AG04449 (cell line): ENCODE results near the gene SDHAF2.
"Not testable (repeated sequence)": the region's sequence is repeated elsewhere in the genome, so short reads cannot be mapped to it uniquely, and the experiment has no call there.

ENCODE experiments used
- CTCF ChIA-PET: fragments of 350-600 bp; formaldehyde crosslinking; extraction: SDS; loops from one replicate; lab custom pipeline; 2021; ENCODE audit warnings: antibody characterized with exemption; lab: Yijun Ruan, JAX
- POLR2A ChIA-PET: fragments of 400-600, 350-600 bp; formaldehyde crosslinking; extraction: SDS; loops from one replicate; lab custom pipeline; 2020; ENCODE audit warnings: antibody characterized with exemption, inconsistent platforms; lab: Yijun Ruan, JAX
- DNase-seq: peaks from one replicate; pipeline ENCODE4 v3.0.0-alpha.2; 2010; ENCODE audit warnings: low read depth, low spot score
- H3K4me3 ChIP-seq: 2 replicates; pipeline ENCODE4 v1.5.1; 2011; ENCODE audit warnings: low read depth, mild to moderate bottlenecking, control low read depth, low read length
- TF ChIP-seq, protein P1 (sequence below): IDR thresholded peaks from one replicate; pipeline ENCODE4 v1.5.1; 2011; ENCODE audit warnings: mild to moderate bottlenecking, moderate library complexity, low read length, control low read depth, inconsistent platforms; ENCODE audit not compliant: insufficient read depth; ENCODE audit errors: missing control alignments

SDHAF2 gene

DNA sequence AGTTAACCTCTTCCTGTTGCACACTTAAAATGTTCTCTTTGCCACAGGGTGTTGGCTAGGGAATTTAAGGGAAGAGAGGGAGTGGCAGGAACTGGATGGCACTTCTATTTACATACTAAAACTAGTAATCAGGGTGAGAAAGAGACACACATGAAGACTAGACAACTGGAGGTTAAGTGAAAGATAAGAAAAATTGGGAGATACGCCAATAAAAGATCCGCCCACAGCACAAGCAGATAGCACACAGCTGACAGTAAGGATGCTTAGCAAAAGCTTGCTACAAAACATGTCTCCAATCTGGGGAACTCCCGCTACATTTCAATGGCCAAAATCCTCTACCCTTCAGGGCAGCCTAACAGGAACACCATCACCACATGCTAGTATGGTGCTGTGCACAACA is 13.0 kb upstream of the SDHAF2 start:
- TF ChIP-seq, protein P1, sequence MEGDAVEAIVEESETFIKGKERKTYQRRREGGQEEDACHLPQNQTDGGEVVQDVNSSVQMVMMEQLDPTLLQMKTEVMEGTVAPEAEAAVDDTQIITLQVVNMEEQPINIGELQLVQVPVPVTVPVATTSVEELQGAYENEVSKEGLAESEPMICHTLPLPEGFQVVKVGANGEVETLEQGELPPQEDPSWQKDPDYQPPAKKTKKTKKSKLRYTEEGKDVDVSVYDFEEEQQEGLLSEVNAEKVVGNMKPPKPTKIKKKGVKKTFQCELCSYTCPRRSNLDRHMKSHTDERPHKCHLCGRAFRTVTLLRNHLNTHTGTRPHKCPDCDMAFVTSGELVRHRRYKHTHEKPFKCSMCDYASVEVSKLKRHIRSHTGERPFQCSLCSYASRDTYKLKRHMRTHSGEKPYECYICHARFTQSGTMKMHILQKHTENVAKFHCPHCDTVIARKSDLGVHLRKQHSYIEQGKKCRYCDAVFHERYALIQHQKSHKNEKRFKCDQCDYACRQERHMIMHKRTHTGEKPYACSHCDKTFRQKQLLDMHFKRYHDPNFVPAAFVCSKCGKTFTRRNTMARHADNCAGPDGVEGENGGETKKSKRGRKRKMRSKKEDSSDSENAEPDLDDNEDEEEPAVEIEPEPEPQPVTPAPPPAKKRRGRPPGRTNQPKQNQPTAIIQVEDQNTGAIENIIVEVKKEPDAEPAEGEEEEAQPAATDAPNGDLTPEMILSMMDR = no peak
- ChIA-PET CTCF (interaction anchor here (0.6 to 2.1 kb wide), 5 partner anchors 11 to 81 kb away, joined by 3 to 10 read pairs (median 4); partner anchors contain the start of genes CPSF7 and SDHAF2), POLR2A (interaction anchor here (1.2 kb wide), 1 partner anchor 13 kb away, joined by 3 read pairs; the partner anchor contains the start of genes CPSF7 and SDHAF2)
- H3K4me3 ChIP-seq = no peak overlapping the region
- no peak for DNase-seq

DNA sequence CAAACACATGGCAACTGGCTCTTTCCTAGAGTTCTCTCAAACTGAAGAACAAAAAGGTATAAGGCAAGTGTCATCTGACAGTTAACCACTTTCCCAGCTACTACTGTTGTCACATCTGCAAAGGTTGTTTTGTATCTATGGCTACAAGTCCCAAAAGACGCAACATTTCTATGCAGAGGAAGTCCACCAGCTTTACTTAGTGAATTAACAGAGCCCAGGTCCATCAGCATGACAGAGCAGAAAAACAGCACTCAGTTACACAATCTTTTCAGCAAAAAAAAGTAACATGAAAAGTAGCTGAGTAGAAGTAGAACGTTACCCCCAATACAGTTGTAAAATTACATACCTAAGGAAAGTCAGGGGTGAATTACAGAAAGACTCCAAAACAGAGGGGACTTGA is 12.3 kb upstream of the SDHAF2 start:
- DNase-seq = no peak

DNA sequence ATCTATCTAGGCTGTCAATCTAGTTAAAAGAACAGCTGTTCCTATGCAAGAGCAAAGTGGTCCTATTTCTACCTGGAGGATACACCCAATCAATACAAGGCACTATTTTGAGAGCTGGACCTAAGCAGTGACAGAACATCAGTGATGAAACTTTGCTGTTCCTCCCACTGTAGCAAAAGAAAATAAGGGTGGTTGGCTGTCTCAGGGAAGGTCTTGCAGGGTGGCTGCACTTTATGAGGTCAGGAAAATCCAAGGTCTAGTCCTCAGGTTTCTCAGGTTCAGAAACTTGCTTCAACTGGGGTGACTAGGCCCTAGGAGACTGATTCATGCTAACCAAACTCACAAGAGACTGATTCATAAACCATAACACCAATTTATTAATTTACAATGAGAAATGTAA is 11.8 kb upstream of the SDHAF2 start:
- TF ChIP-seq, protein P1 = no peak
- DNase-seq = no peak
- H3K4me3 ChIP-seq = no peak overlapping the region
- CTCF ChIA-PET = interaction anchor here (1.2 to 2.1 kb wide), 5 partner anchors 9 to 82 kb away, joined by 3 to 10 read pairs (median 5); no protein-coding TSS in a partner anchor
- POLR2A ChIA-PET = no interaction called here

More for the DNA sequence above, 12.3 kb upstream of the SDHAF2 start:
- ChIA-PET POLR2A (interaction anchor here (1.2 kb wide), 1 partner anchor 12 kb away, joined by 3 read pairs; the partner anchor contains the start of genes CPSF7 and SDHAF2), CTCF (interaction anchor here (0.6 to 2.1 kb wide), 7 partner anchors 10 to 81 kb away, joined by 3 to 10 read pairs (median 4); partner anchors contain the start of genes CPSF7 and SDHAF2)
- H3K4me3 ChIP-seq = no peak overlapping the region
- TF ChIP-seq, protein P1 = no peak

DNA sequence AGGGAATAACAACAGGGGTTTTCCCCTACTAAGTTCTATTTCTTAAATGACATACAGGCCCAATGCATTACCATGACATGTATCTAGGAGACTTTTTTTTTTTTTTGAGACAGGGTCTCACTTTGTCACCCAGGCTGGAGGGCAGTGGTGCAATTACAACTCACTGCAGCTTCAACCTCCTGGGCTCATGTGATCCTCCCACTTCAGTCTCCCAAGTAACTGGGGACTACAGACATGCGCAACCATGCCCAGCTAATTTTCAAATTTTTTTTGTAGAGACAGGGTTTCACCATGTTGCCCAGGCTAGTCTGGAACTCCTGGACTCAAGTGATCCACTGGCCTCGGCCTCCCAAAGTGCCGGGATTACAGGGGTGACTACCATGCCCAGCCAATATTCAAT is 7.7 kb upstream of the SDHAF2 start:
- no peak overlapping the region for H3K4me3 ChIP-seq
- CTCF ChIA-PET = interaction anchor here (0.9 to 1.6 kb wide), 2 partner anchors 13 to 24 kb away, joined by 3 to 7 read pairs; no protein-coding TSS in a partner anchor
- no peak for DNase-seq
- TF ChIP-seq, protein P1 = no peak
- POLR2A ChIA-PET = no interaction called here

DNA sequence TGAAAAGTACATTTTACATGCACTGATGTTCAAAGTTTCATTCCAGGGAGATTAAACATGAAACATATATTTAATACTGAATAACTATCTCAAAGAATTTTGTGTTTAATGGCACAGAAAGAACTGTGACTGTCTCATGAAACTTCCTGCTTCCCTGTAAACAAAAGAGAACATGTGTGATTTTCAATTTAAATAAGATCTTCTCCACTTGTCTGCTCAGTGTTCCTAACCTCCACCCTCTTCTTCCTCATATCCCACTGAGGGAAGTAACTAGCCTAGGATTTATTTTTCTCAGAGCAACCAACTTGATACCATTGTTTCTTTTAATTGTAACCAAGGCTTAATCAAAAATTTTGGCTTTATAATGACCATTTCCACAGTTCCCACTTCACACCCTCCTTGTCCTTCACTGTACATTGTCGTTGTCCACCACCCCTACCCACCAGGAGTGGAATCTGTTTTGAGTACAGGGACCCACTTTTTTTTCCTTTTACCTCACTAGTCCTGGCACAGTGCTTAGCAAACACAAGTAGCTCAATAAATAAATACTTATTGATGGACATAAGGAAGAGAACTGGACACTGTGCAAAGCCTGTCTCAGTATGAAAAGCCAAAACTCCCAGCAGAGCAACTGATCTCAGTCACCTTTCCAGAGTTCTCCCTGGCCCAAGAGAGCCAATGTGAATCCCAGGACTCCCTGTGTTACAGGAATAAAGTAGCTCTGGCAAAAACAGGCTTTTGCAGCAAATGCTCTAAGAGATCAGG is 4.4 kb upstream of the SDHAF2 start:
- TF ChIP-seq, protein P1 = no peak
- DNase-seq = no peak
- POLR2A ChIA-PET = no interaction called here
- no peak overlapping the region for H3K4me3 ChIP-seq
- CTCF ChIA-PET = interaction anchor here (0.7 to 3.1 kb wide), 5 partner anchors 10 to 317 kb away, joined by 3 to 31 read pairs (median 5); no protein-coding TSS in a partner anchor

DNA sequence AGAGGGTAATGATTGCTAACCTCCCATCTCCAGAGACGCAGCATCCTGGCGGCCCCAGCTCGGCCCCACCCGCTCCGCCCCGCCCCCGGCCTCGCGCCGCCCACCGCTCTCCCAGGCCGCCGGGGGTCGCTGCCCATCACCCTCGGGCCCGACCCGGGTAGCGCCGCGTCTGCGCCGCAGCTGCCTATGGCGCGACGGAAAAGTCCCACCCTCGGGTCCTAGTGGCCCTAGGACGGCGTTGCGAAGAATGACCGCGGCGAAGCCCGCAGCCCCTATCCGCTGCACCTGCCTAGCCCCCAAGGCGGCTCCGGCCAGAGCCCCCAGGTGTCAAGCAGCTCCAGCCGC is 606 bp upstream of the SDHAF2 start:
- POLR2A ChIA-PET = interaction anchor here (0.9 to 1.3 kb wide), 5 partner anchors 12 to 67 kb away, joined by 3 to 9 read pairs (median 3); partner anchors contain the start of genes TMEM138 and TMEM216
- TF ChIP-seq, protein P1 = peak; percentile 20
- CTCF ChIA-PET = interaction anchor here (0.8 to 5.6 kb wide), 11 partner anchors 9 to 210 kb away, joined by 3 to 40 read pairs (median 4); no protein-coding TSS in a partner anchor
- DNase-seq = no peak
- H3K4me3 ChIP-seq = peak overlapping the region; percentile 99

DNA sequence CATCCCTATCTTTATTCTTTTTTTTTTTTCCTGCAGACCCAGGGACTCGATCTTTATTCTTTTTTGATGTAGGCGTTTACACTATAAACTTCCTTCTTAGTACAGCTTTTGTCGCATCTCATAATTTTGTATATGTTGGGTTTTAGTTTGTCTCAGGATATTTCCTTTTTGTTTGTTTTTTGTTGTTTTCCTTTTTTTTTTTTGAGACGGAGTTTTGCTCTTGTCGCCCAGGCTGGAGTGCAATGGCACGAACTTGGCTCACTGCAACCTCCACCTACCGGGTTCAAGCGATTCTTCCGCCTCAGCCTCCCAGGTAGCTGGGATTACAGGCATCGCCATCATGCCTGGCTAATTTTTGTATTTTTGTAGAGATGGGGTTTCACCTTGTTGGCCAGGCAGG is 915 bp downstream of the SDHAF2 start:
- DNase-seq, POLR2A ChIA-PET: not testable (repeated sequence)
- peak overlapping the region; percentile 99 for H3K4me3 ChIP-seq
- CTCF ChIA-PET = interaction anchor here (0.7 to 5.6 kb wide), 6 partner anchors 8 to 208 kb away, joined by 3 to 40 read pairs (median 4); no protein-coding TSS in a partner anchor
